Thoracic aorta (tissue), 2 donors: ENCODE results near the gene PDE3B. TPM values are rescaled to one million over a fixed set of nuclear protein-coding genes. Genes with fewer than 3 reads are reported as not detected.
"Not testable (repeated sequence)": the region's sequence is repeated elsewhere in the genome, so short reads cannot be mapped to it uniquely, and the experiment has no call there.

Source experiments
- ATAC-seq: fragments of 150-250 bp; one replicate; pipeline ENCODE4 v1.8.0; 2017; ENCODE audit warnings: low read depth; ENCODE audit not compliant: insufficient number of reproducible peaks, low FRiP score
- DNase-seq: peaks from one replicate; pipeline ENCODE4 v3.0.0-alpha.2; 2020; ENCODE audit warnings: low spot score
- H3K27ac ChIP-seq, 2 donors: fragments of 200-600 bp; sonication (generic); 1 replicate in 1 of 2; 2 replicates in 1 of 2; pipeline ENCODE4 v1.5.1; 2016; ENCODE audit warnings: mild to moderate bottlenecking in 2 of 2, moderate library complexity in 2 of 2
- H3K27me3 ChIP-seq: fragments of 200-600 bp; sonication (generic); replicated peaks from 2 replicates; pipeline ENCODE4 v1.6.0; 2016; ENCODE audit warnings: mild to moderate bottlenecking; ENCODE audit not compliant: insufficient read depth
- H3K36me3 ChIP-seq: fragments of 200-600 bp; sonication (generic); one replicate; pipeline ENCODE4 v1.5.1; 2016
- H3K4me1 ChIP-seq, 2 donors: fragments of 200-600 bp; sonication (generic); 1 replicate in 1 of 2; 2 replicates in 1 of 2; pipeline versions ENCODE4 v1.5.1 to v1.6.0; 2016; ENCODE audit warnings: low read depth in 2 of 2, mild to moderate bottlenecking in 1 of 2; ENCODE audit not compliant: control insufficient read depth in 1 of 2
- H3K4me3 ChIP-seq: fragments of 200-600 bp; sonication (generic); 2 replicates; pipeline ENCODE4 v1.5.1; 2016; ENCODE audit warnings: mild to moderate bottlenecking
- H3K9me3 ChIP-seq: fragments of 200-600 bp; sonication (generic); 2 replicates; pipeline ENCODE4 v1.5.1; 2016
- total RNA-seq, 2 donors: library from RNA; depleted of rRNA; stranded (reverse); fragments of >200 nt; gene quantifications; one replicate each; pipeline versions ENCODE4 v1.1.0 to v1.2.3, GENCODE V29; 2016
- TF ChIP-seq, protein P1 (sequence below): fragments of 200-600 bp; sonication (generic); IDR thresholded peaks from one replicate; pipeline ENCODE4 v1.5.1; 2019; ENCODE audit warnings: antibody characterized with exemption

The PDE3B gene
- total RNA-seq, 2 donors from 2014 or later = 21.6 to 24.0 TPM

DNA sequence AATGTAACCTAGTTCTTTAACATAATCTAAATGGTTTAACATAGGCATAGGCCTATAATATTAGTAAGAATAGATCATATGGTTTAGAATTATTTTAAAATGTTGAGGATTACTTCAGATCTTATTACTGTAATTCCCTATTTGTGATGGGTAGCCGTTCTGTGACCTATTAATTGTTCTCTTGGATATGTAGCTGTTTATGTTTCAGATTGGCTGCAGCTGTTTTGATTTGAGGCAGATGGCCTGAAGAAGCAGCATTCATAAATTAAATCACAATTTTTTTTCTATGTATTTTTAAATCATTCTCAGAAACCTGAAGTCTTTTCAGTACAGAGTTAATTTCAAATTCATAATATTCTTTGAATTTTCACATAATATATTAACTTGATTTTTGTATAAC, 104.5 kb downstream of the PDE3B start:
- Histone ChIP-seq H3K4me3 (no peak overlapping the region), H3K27ac (no peak overlapping the region), H3K36me3 (no peaks in the 10 kb centered on the region), H3K4me1 (no peaks in the 10 kb centered on the region), H3K27me3 (no peaks in the 10 kb centered on the region), H3K9me3 (no peaks in the 10 kb centered on the region)
- DNase-seq = no peak
- no peak for ATAC-seq
- TF ChIP-seq, protein P1, sequence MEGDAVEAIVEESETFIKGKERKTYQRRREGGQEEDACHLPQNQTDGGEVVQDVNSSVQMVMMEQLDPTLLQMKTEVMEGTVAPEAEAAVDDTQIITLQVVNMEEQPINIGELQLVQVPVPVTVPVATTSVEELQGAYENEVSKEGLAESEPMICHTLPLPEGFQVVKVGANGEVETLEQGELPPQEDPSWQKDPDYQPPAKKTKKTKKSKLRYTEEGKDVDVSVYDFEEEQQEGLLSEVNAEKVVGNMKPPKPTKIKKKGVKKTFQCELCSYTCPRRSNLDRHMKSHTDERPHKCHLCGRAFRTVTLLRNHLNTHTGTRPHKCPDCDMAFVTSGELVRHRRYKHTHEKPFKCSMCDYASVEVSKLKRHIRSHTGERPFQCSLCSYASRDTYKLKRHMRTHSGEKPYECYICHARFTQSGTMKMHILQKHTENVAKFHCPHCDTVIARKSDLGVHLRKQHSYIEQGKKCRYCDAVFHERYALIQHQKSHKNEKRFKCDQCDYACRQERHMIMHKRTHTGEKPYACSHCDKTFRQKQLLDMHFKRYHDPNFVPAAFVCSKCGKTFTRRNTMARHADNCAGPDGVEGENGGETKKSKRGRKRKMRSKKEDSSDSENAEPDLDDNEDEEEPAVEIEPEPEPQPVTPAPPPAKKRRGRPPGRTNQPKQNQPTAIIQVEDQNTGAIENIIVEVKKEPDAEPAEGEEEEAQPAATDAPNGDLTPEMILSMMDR = no peak

DNA sequence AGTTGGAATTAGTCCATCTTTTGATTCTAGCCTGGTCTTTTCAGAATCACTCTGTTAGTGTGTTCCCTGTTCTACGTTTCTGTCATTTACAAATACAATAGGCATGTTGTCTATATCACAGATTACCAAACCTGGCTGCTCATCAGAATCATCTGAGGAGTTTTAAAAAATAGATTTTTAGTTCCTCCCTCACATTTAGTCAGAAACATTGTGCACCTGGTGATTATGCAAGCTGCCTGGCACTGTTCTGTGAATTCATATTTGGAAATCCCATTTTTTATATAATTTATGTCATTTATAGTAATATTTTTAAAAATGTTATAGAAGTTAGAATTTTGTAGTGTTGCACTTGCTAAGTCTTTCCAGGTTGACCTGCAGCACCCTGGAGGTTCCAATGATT, 107.3 kb downstream of the PDE3B start:
- Histone ChIP-seq H3K4me3 (no peak overlapping the region), H3K4me1 (no peaks in the 10 kb centered on the region), H3K36me3 (no peaks in the 10 kb centered on the region), H3K27ac (no peak overlapping the region), H3K9me3 (no peaks in the 10 kb centered on the region), H3K27me3 (no peaks in the 10 kb centered on the region)
- ATAC-seq (no peak), DNase-seq (no peak)
- TF ChIP-seq, protein P1 = no peak

DNA sequence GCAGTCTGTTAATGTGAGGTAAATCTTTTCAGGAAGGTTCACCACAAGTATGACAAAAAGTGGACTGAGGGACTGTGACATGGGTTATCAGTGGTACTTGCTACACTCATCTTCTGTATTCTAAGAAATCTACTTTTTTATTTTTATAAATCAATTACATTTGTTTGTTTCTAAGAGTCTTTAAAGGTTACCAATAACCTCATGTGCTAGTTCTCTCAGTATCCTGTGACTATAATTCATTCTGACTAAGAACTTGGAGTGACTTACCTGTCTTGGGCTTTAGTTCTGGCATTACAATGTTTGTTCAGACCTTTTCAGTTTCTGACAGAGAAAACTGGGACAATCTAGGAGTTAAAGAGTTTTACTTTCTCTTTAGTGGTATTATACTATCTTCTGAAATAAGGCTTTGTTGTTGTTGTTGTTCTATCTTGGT, 108.4 kb downstream of the PDE3B start:
- H3K4me3 ChIP-seq = no peak overlapping the region
- no peaks in the 10 kb centered on the region for H3K36me3 ChIP-seq
- no peaks in the 10 kb centered on the region for H3K9me3 ChIP-seq
- TF ChIP-seq, protein P1 = no peak
- H3K27ac ChIP-seq = no peak overlapping the region
- ATAC-seq (no peak), DNase-seq (no peak)
- no peaks in the 10 kb centered on the region for H3K27me3 ChIP-seq
- no peaks in the 10 kb centered on the region for H3K4me1 ChIP-seq

DNA sequence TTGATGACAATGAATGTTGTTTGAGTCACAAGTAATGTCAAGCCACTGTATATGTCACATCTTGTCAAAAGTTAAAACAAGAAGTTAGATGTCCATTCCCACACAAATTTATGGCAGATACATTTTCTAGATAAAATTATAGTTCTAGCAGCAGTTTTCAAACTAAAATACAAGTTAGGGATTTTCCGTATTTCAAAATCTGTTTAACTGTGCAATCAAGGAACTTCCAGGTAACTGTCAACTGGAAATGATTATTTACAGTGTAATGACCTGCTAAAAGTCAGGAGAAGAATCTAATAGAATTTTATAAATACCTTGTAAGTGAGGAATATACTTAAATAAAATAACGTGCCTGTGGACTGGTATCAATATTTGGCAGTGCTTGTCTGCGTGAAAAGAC, 111.5 kb downstream of the PDE3B start:
- Histone ChIP-seq H3K4me1 (no peaks in the 10 kb centered on the region), H3K27ac (no peak overlapping the region)

DNA sequence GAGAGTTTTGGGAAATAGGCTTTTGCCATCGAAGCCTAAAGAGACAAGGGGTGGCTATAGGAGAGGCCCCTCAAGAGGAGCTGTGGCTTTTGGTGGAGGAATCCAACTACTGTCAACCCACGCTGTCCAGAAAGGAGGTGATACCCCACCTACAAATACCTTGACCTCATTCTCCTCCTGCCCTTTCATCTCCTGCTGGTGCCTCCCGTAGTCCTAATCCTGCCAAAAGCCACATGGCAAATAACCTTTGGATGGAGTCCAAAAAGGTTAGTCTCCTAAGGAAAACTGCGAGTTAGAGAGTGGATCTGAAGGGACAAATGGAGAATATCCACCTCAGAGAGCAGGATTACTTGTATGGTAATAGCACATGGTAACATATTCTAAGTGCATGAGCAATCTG, 112.7 kb downstream of the PDE3B start:
- H3K9me3 ChIP-seq = no peaks in the 10 kb centered on the region
- TF ChIP-seq, protein P1 = no peak
- DNase-seq = no peak
- H3K4me1 ChIP-seq = no peaks in the 10 kb centered on the region
- no peak overlapping the region for H3K4me3 ChIP-seq
- no peak overlapping the region for H3K27ac ChIP-seq
- H3K27me3 ChIP-seq = no peaks in the 10 kb centered on the region
- no peaks in the 10 kb centered on the region for H3K36me3 ChIP-seq
- ATAC-seq = no peak

More for the DNA sequence above, 111.5 kb downstream of the PDE3B start:
- H3K36me3 ChIP-seq = no peaks in the 10 kb centered on the region
- no peak for ATAC-seq
- no peak for DNase-seq
- TF ChIP-seq, protein P1 = no peak
- H3K9me3 ChIP-seq = no peaks in the 10 kb centered on the region
- no peaks in the 10 kb centered on the region for H3K27me3 ChIP-seq
- H3K4me3 ChIP-seq = no peak overlapping the region

DNA sequence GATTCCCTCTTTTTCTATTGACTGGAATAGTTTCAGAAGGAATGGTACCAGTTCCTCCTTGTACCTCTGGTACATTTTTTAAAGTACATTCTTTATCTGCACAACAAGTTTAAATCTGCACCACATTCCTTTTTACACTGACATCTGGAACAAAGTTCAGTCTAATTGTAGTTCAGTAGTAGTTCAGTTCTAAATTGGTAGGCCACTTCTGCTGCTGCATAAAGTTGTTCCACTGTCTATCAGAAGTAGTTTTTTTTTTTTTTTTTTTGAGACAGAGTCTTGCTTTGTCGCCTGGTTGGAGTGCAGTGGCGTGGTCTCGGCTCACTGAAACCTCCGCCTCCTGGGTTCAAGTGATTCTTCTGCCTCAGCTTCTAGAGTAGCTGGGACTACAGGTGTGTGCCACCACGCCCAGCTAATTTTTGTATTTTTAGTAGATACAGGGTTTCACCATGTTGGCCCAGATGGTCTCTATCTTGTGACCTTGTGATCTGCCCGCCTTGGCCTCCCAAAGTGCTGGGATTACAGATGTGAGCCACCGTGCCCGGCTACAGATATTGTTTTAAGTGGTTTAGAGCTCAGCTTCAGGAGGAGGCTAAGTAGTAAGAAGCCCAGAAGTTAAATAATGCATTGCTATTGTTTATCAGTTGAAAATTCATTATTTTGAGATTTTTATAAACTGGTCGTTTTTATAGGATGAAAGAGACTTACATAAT, 115.9 kb downstream of the PDE3B start:
- not testable (repeated sequence) for ATAC-seq, H3K4me3 ChIP-seq, H3K27me3 ChIP-seq, H3K4me1 ChIP-seq, DNase-seq, H3K36me3 ChIP-seq, H3K27ac ChIP-seq, H3K9me3 ChIP-seq
